ENCODE results near the gene TNC.
A peak's percentile ranks its signal among the peaks of the same experiment; 100 is the strongest.

Gene TNC

GRCh38 chr9:115043632-115044031, 74.3 kb downstream of the TNC start:
- no peak for DNase-seq (ENCODE audit: low spot score)
- TF ChIP-seq CTCF (IDR thresholded peaks at IDR 0.05; ENCODE audit: borderline replicate concordance, control extremely low read depth, extremely low read depth, insufficient read depth, missing control alignments), result no peak
- in situ Hi-C loops (cut with MboI; ENCODE audit: low sequenced_read_pairs, unreplicated experiment), result no loop called here

- in situ Hi-C loops (cut with MboI; ENCODE audit: low sequenced_read_pairs, unreplicated experiment), result no loop called here
- peak; percentile 16 for DNase-seq (ENCODE audit: low spot score)
- TF ChIP-seq CTCF (IDR thresholded peaks at IDR 0.05; ENCODE audit: borderline replicate concordance, control extremely low read depth, extremely low read depth, insufficient read depth, missing control alignments), result no peak
Measured at GRCh38 chr9:115042781-115043509, 75.0 kb downstream of the TNC start.

GRCh38 chr9:115039516-115040120, 78.3 kb downstream of the TNC start:
- in situ Hi-C loops (cut with MboI; ENCODE audit: low sequenced_read_pairs, unreplicated experiment), result loop anchor here (10.0 kb wide), 1 partner anchor 165 kb away; no protein-coding TSS in a partner anchor
- TF ChIP-seq CTCF (IDR thresholded peaks at IDR 0.05; ENCODE audit: borderline replicate concordance, control extremely low read depth, extremely low read depth, insufficient read depth, missing control alignments), result no peak
- no peak for DNase-seq (ENCODE audit: low spot score)

GRCh38 chr9:115038178-115038577, 79.8 kb downstream of the TNC start:
- no peak for TF ChIP-seq CTCF (IDR thresholded peaks at IDR 0.05; ENCODE audit: borderline replicate concordance, control extremely low read depth, extremely low read depth, insufficient read depth, missing control alignments)
- no peak for DNase-seq (ENCODE audit: low spot score)
- in situ Hi-C loops (cut with MboI; ENCODE audit: low sequenced_read_pairs, unreplicated experiment), result loop anchor here (10.0 kb wide), 1 partner anchor 167 kb away; no protein-coding TSS in a partner anchor

- no peak for DNase-seq (ENCODE audit: low spot score)
- in situ Hi-C loops (cut with MboI; ENCODE audit: low sequenced_read_pairs, unreplicated experiment), result loop anchor here (10.0 kb wide), 1 partner anchor 168 kb away; no protein-coding TSS in a partner anchor
- TF ChIP-seq CTCF (IDR thresholded peaks at IDR 0.05; ENCODE audit: borderline replicate concordance, control extremely low read depth, extremely low read depth, insufficient read depth, missing control alignments), result no peak
Measured at GRCh38 chr9:115036691-115037090, 81.3 kb downstream of the TNC start.

GRCh38 chr9:115035841-115036612, 81.9 kb downstream of the TNC start:
- DNase-seq (ENCODE audit: low spot score), result peak; percentile 49
- TF ChIP-seq CTCF (IDR thresholded peaks at IDR 0.05; ENCODE audit: borderline replicate concordance, control extremely low read depth, extremely low read depth, insufficient read depth, missing control alignments), result no peak
- in situ Hi-C loops (cut with MboI; ENCODE audit: low sequenced_read_pairs, unreplicated experiment), result loop anchor here (10.0 kb wide), 1 partner anchor 169 kb away; no protein-coding TSS in a partner anchor
